Gastrocnemius medialis (tissue), 4 donors: ENCODE measurements around the gene BRF1.

ENCODE experiments used
- CTCF ChIP-seq, 5 experiments: fragments of 450-650 bp in 3 of 5; fragments of 200-600 bp in 2 of 5; sonication (generic) in 2 of 5; IDR thresholded peaks in 4 of 5; conservative IDR thresholded peaks in 1 of 5; 1 replicate in 4 of 5; 2 replicates in 1 of 5; pipeline ENCODE4 v1.5.1; 2016 to 2019; ENCODE audit warnings: antibody characterized with exemption in 5 of 5, mild to moderate bottlenecking in 3 of 5, moderate library complexity in 3 of 5
- POLR2A ChIP-seq, 2 donors: fragments of 450-650 bp; IDR thresholded peaks; one replicate each; pipeline ENCODE4 v1.6.1; 2017; ENCODE audit warnings: antibody characterized with exemption in 2 of 2, mild to moderate bottlenecking in 2 of 2, moderate library complexity in 2 of 2

- no peak for TF ChIP-seq CTCF (IDR thresholded peaks at IDR 0.05 in 4 of 5, conservative IDR thresholded peaks at IDR 0.05 in 1 of 5)
- TF ChIP-seq POLR2A (IDR thresholded peaks at IDR 0.05) = no peak
Observed at GRCh38 chr14:105304565-105304964, 3.8 kb upstream of the BRF1 start.
